OCI-M2 (cell line): ENCODE results near the gene HTT.

Experiments used
- DNase-seq: peaks from one replicate; lab custom pipeline; 2025; ENCODE audit not compliant: unreplicated experiment; lab: John Stamatoyannopoulos, UW

HTT gene

GRCh38 chr4:3074078-3074845 is at the start of gene HTT, which contains the start of gene HTT-AS:
TSS of gene HTT (plus strand) at chr4:3074681. CDS start at chr4:3074826, 145 bp downstream.
TSS of gene HTT-AS (minus strand) at chr4:3074538.
- DNase-seq: peak; percentile 43

- DNase-seq: no peak
These were observed 48.6 kb upstream of the HTT start for GRCh38 chr4:3025881-3026280.

- DNase-seq: no peak
These were observed 47.9 kb upstream of the HTT start for GRCh38 chr4:3026540-3026939.

GRCh38 chr4:3029464-3029863 is 45.0 kb upstream of the HTT start:
- DNase-seq: no peak

GRCh38 chr4:3030566-3031356 is 43.7 kb upstream of the HTT start:
- DNase-seq: no peak

- DNase-seq: no peak
These were observed 43.0 kb upstream of the HTT start for GRCh38 chr4:3031357-3032082.

GRCh38 chr4:3034231-3034630 is 40.2 kb upstream of the HTT start:
- no peak for DNase-seq

- DNase-seq: no peak
These were observed 39.2 kb upstream of the HTT start for GRCh38 chr4:3035249-3035648.

GRCh38 chr4:3035674-3036073 is 38.8 kb upstream of the HTT start:
- no peak for DNase-seq

GRCh38 chr4:3036131-3036952 is 38.1 kb upstream of the HTT start:
- no peak for DNase-seq

- DNase-seq: no peak
These were observed 36.5 kb upstream of the HTT start for GRCh38 chr4:3037957-3038461.

- no peak for DNase-seq
These were observed 34.6 kb upstream of the HTT start for GRCh38 chr4:3039706-3040366.

GRCh38 chr4:3040452-3041191 is 33.9 kb upstream of the HTT start:
- DNase-seq: no peak

GRCh38 chr4:3041192-3042142 is 33.0 kb upstream of the HTT start:
- DNase-seq: no peak

- DNase-seq: no peak
These were observed 32.3 kb upstream of the HTT start for GRCh38 chr4:3042226-3042625.

GRCh38 chr4:3043282-3044020 is 31.0 kb upstream of the HTT start:
- no peak for DNase-seq
